A673 (cell line): ENCODE data around the gene SLC38A1.

Source experiments
- EZH2 ChIP-seq: fragments of 200-600 bp; sonication (generic); IDR thresholded peaks from 2 replicates; pipeline ENCODE4 v1.6.1; 2017; ENCODE audit warnings: borderline replicate concordance, low read depth, mild to moderate bottlenecking, mixed read lengths, antibody characterized with exemption, low read length; ENCODE audit not compliant: poor library complexity, severe bottlenecking
- TF ChIP-seq, protein P1 (sequence below): fragments of 300-800, 200-600 bp; sonication (generic); conservative IDR thresholded peaks from 2 replicates; pipeline ENCODE4 v1.5.1; 2017; ENCODE audit warnings: low read depth, mild to moderate bottlenecking, antibody characterized with exemption, low read length, moderate library complexity, mixed read lengths

- TF ChIP-seq, protein P1, sequence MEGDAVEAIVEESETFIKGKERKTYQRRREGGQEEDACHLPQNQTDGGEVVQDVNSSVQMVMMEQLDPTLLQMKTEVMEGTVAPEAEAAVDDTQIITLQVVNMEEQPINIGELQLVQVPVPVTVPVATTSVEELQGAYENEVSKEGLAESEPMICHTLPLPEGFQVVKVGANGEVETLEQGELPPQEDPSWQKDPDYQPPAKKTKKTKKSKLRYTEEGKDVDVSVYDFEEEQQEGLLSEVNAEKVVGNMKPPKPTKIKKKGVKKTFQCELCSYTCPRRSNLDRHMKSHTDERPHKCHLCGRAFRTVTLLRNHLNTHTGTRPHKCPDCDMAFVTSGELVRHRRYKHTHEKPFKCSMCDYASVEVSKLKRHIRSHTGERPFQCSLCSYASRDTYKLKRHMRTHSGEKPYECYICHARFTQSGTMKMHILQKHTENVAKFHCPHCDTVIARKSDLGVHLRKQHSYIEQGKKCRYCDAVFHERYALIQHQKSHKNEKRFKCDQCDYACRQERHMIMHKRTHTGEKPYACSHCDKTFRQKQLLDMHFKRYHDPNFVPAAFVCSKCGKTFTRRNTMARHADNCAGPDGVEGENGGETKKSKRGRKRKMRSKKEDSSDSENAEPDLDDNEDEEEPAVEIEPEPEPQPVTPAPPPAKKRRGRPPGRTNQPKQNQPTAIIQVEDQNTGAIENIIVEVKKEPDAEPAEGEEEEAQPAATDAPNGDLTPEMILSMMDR = no peak
- TF ChIP-seq EZH2 = no peak
Observed at GRCh38 chr12:46258129-46258528, 10.7 kb downstream of the SLC38A1 start.
